ENCODE measurements around the gene NUCB1.

GRCh38 chr19:48945817-48946216, 45.7 kb downstream of the NUCB1 start:
- TF ChIP-seq EZH2phosphoT487 (IDR thresholded peaks at IDR 0.05; ENCODE audit: low read depth) (no peak), CTCF (IDR thresholded peaks at IDR 0.05; ENCODE audit: low read depth, low read length) (no peak)
